Muscle of leg (tissue), 11 donors: ENCODE results near the gene KLHL7. TPM values are rescaled to one million over a fixed set of nuclear protein-coding genes. Genes with fewer than 3 reads are reported as not detected.
"Not testable (repeated sequence)": the region's sequence is repeated elsewhere in the genome, so short reads cannot be mapped to it uniquely, and the experiment has no call there.

Source experiments
- DNase-seq: peaks from one replicate; pipeline ENCODE4 v3.0.0; 2013
- H3K27ac ChIP-seq: one replicate; pipeline ENCODE4 v1.5.1; 2013; ENCODE audit warnings: mild to moderate bottlenecking, low read length, control low read depth
- H3K27me3 ChIP-seq: one replicate; pipeline ENCODE4 v1.6.1; 2013; ENCODE audit warnings: low read length; ENCODE audit not compliant: control insufficient read depth, insufficient read depth
- H3K36me3 ChIP-seq: one replicate; pipeline ENCODE4 v1.6.1; 2013; ENCODE audit warnings: low read length; ENCODE audit not compliant: control insufficient read depth, insufficient read depth
- H3K4me1 ChIP-seq: one replicate; pipeline ENCODE4 v1.6.1; 2013; ENCODE audit warnings: low read length; ENCODE audit not compliant: control insufficient read depth, insufficient read depth
- H3K4me3 ChIP-seq: one replicate; pipeline ENCODE4 v1.5.1; 2013; ENCODE audit warnings: low read length, control low read depth
- H3K9me3 ChIP-seq: replicated peaks from 2 replicates; pipeline ENCODE4 v1.6.1; 2013; ENCODE audit warnings: low read depth, low read length; ENCODE audit not compliant: control insufficient read depth
- WGBS: methylation state at CpG from one replicate; pipeline ENCODE4 v1.1.5; 2013; ENCODE audit warnings: missing lambda C conversion rate; ENCODE audit not compliant: insufficient coverage; 5-methylcytosine and 5-hydroxymethylcytosine counted together
- polyA plus RNA-seq, 8 donors: library from polyadenylated mRNA; unstranded; fragments of 120-200 nt; gene quantifications; one replicate each; pipeline versions ENCODE4 v1.2.1 to v1.2.3, GENCODE V29; 2013; ENCODE audit warnings: inconsistent platforms in 1 of 8, low replicate concordance in 1 of 8; ENCODE audit not compliant: insufficient read length in 8 of 8, insufficient read depth in 1 of 8
- total RNA-seq: library from RNA; stranded (reverse); fragments of 120-200 nt; gene quantifications from one replicate; pipeline ENCODE4 v1.2.4, GENCODE V29; 2013

KLHL7 gene
- total and polyA plus RNA-seq, 9 donors, result 17.6 to 29.6 (median 21.9) TPM

DNA sequence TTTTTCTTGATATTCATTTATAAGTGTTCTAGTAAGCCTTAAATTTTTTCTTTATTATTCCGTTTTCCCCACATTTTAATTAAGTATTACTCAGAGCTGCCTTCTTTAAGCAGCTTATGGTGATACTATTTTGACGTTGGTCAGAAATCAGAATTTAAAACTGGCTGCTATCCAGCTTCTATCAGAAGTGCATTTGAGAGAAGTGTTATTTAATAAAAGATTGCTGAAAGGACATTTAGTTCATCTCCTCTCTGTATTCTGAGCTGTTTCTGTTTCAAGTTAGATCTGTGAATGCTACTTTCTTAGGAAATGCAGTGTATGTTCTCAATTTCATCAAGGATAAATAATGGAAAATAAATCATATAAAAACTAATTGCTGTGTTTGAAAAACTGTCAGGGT lies 17.4 kb downstream of the KLHL7 start:
- no CpG with 5 or more reads among the region's 2 CpGs for WGBS
- no peak overlapping the region for H3K4me3 ChIP-seq
- no peaks in the 10 kb centered on the region for H3K27me3 ChIP-seq
- no peaks in the 10 kb centered on the region for H3K4me1 ChIP-seq
- peaks cover 17% of the 10 kb centered on the region for H3K36me3 ChIP-seq
- no peak for DNase-seq
- H3K9me3 ChIP-seq, result no peaks in the 10 kb centered on the region
- no peak overlapping the region for H3K27ac ChIP-seq

DNA sequence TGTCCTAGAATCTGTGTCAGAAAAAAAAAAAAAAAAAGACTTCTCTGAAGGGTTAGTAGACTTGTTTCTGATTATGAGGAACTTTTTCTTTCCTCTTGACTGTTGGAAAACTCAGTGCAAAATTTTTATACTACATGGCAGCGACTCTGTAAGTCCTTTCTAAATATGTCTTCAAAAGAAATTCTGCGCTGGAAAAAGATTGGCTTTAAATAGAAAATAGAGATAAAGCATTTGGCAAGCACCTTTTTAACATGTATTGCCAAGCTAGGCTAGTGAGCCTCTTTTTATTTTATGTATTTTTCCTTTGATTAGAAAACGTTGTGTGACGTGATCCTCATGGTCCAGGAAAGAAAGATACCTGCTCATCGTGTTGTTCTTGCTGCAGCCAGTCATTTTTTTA lies 17.9 kb downstream of the KLHL7 start:
- Histone ChIP-seq H3K27ac (no peak overlapping the region), H3K4me1 (no peaks in the 10 kb centered on the region), H3K27me3 (no peaks in the 10 kb centered on the region), H3K4me3 (no peak overlapping the region), H3K9me3 (no peaks in the 10 kb centered on the region), H3K36me3 (peaks cover 17% of the 10 kb centered on the region)
- WGBS, result no CpG with 5 or more reads among the region's 5 CpGs
- no peak for DNase-seq

DNA sequence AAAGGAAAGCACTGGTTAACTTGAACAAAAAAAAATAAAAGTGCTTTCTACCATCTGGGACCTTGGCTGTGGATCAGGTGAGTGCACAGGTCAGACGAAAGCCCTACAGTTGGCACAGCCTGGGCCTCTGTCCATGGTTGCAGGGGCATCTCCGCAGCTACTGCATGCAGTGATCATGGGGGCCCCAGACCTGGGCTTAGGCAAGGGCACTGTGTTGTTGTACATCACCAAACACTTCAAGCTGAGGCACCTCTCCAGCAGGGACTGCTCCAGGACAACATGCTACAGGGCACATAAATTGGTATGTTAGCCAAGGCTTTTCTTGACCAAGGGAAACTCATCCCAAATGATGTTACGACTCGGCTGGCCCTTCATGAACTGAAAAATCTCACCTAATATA lies 23.5 kb downstream of the KLHL7 start:
- Histone ChIP-seq H3K4me3 (no peak overlapping the region), H3K27ac (no peak overlapping the region), H3K27me3 (no peaks in the 10 kb centered on the region), H3K4me1 (no peaks in the 10 kb centered on the region), H3K9me3 (peaks cover 2% of the 10 kb centered on the region), H3K36me3 (peaks cover 26% of the 10 kb centered on the region)
- no peak for DNase-seq
- WGBS, result 90% methylated on average over 1 of the region's 4 CpGs

DNA sequence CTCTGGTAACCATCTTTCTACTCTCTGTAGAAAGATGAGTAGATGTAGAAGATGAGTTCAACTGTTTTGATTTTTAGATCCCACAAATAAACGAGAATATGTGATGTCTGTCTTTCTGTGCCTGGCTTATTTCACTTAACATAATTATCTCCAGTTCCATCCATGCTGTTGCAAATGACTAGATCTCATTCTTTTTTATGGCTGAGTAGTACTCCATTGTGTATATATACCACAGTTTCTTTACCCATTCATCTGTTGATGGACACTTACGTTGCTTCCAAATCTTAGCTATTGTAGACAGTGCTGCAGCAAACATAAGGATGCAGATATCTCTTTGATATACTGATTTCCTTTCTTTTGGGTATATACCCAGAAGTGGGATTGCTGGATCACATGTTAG lies 26.2 kb downstream of the KLHL7 start:
- no CpG with 5 or more reads among the region's 2 CpGs for WGBS
- H3K36me3 ChIP-seq, result peaks cover 19% of the 10 kb centered on the region
- H3K4me1 ChIP-seq, result not testable (repeated sequence)

DNA sequence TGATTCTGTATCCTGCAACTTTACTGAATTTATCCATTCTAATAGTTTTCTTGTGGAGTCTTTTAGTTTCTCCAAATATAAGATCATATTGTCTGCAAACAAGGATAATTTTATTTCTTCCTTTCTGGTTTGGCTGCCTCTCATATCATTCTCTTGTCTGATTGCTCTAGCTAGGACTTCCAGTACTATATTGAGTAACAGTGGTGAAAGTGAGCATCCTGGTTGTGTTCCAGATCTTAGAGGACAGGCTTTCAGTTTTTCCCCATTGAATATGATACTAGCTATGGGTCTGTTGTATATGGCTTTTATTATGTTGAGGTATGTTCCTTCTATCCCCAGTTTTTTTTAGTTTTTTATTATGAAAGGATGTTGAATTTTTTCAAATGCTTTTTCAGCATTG lies 28.2 kb downstream of the KLHL7 start:
- no peaks in the 10 kb centered on the region for H3K4me1 ChIP-seq
- H3K36me3 ChIP-seq, result peaks cover 6% of the 10 kb centered on the region
- DNase-seq, result no peak
- peaks cover 2% of the 10 kb centered on the region for H3K9me3 ChIP-seq
- H3K4me3 ChIP-seq, result no peak overlapping the region
- H3K27me3 ChIP-seq, result no peaks in the 10 kb centered on the region
- H3K27ac ChIP-seq, result no peak overlapping the region

More for the DNA sequence above, 26.2 kb downstream of the KLHL7 start:
- not testable (repeated sequence) for H3K4me3 ChIP-seq, H3K9me3 ChIP-seq, DNase-seq, H3K27ac ChIP-seq, H3K27me3 ChIP-seq

DNA sequence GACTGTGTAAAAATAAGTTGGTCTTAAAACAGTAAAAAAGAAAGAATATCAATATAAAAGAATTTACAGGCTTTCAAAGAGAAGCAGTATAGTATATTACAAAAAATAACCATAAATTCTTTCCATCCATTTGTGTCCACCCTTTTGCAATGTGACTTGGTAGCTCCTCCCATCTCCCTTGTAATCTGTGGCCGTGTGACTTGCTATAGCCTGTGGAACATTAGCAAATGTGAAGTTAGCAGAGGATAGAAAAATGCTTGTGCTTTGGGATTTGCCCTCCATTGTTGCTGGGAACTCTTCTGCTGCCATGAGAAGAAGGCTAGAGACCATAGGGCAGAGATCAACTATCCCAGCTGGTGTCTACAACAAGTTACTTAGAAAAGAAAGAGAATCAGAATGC lies 30.2 kb downstream of the KLHL7 start:
- no peaks in the 10 kb centered on the region for H3K27me3 ChIP-seq
- H3K4me1 ChIP-seq, result no peaks in the 10 kb centered on the region
- DNase-seq, result no peak
- WGBS, result no CpG with 5 or more reads among the region's 1 CpG
- H3K9me3 ChIP-seq, result peaks cover 2% of the 10 kb centered on the region
- H3K4me3 ChIP-seq, result no peak overlapping the region
- H3K36me3 ChIP-seq, result peaks cover 2% of the 10 kb centered on the region
- no peak overlapping the region for H3K27ac ChIP-seq

DNA sequence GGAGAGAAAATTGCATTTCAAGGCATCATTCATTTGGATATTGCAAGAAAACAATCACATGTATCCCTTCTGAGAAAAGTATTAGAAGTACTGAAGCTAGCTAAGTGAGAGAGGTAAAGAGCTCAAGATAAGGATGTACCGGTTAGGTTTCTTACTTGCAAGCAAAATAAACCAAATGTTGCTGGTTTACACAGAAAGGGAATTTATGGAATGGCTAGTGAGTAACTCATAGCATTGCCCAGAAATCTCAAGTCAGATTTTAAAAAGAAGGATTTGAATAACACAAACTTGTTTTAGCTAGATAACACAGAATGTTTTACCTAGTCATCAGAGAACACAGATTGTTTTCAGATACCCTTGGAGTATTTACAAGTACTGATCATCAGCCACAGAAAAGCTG lies 30.6 kb downstream of the KLHL7 start:
- Histone ChIP-seq H3K4me1 (no peaks in the 10 kb centered on the region), H3K36me3 (peaks cover 7% of the 10 kb centered on the region), H3K9me3 (peaks cover 2% of the 10 kb centered on the region), H3K27ac (no peak overlapping the region), H3K27me3 (no peaks in the 10 kb centered on the region), H3K4me3 (no peak overlapping the region)
- no peak for DNase-seq
- 71% methylated on average over 1 of the region's 1 CpG for WGBS

DNA sequence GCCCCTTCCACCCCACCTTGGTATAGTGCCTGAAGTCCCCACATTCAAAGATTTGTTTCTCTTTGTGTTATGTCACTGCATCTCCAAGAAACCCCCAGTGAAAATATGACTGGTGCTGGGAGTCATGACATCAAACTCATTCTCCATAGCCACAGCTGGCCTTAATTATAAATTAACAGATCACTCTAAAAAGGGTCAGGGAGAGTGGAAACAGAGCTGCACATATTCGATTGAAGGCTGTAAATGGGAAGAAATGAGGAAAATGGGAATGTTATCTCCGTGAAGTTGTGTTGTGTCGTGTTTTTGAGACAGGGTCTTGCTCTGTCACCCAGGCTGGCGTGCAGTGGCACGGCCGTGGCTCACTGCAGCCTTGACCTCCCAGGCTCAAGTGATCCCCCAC lies 52.1 kb downstream of the KLHL7 start:
- peaks cover 17% of the 10 kb centered on the region for H3K36me3 ChIP-seq
- 86% methylated on average over 1 of the region's 6 CpGs for WGBS
- H3K4me1 ChIP-seq, result no peaks in the 10 kb centered on the region

DNA sequence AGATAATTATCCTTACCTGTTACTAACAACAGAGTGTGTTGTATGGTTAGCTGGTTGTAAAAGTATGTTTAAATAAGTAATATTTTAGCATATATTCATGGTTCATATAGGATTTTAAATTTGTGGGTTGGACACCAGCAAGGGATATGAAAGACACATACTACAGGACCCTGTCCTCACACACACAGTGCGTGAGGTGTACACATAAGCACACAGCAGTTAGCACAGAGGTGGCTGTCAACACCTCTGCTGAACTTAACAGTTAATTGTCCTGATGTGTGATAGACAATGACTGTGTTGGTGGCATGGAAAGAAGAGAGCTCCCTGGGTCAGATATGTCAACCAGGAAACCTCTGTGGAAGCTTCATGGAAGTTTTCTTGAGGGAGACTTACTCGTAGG lies 53.0 kb downstream of the KLHL7 start:
- WGBS, result no CpG with 5 or more reads among the region's 2 CpGs
- no peaks in the 10 kb centered on the region for H3K4me1 ChIP-seq
- peaks cover 14% of the 10 kb centered on the region for H3K36me3 ChIP-seq
- H3K4me3 ChIP-seq, result no peak overlapping the region
- no peak overlapping the region for H3K27ac ChIP-seq
- H3K27me3 ChIP-seq, result no peaks in the 10 kb centered on the region
- H3K9me3 ChIP-seq, result no peaks in the 10 kb centered on the region
- DNase-seq, result no peak

More for the DNA sequence above, 52.1 kb downstream of the KLHL7 start:
- H3K9me3 ChIP-seq, result no peaks in the 10 kb centered on the region
- DNase-seq, result no peak
- no peak overlapping the region for H3K4me3 ChIP-seq
- H3K27me3 ChIP-seq, result no peaks in the 10 kb centered on the region
- H3K27ac ChIP-seq, result no peak overlapping the region

DNA sequence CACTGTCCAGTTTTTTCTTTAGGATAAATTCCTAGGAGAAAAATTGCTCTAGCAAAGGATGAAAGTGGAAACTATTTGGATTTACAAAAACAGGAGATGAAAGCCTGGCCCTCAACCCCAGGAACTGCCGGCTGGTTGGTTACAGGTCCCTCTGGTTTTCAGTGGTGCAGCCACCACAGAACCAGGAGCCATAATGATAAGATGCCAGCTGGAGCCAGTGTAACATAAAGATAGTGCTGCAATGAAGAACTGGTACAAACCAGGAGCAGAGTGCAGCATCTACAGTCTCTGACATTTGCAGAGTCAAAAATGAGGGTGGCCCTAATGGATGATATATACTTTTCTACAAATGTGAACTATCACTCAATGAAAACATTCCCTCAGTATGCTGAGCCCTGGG lies 55.9 kb downstream of the KLHL7 start:
- Histone ChIP-seq H3K4me1 (no peaks in the 10 kb centered on the region), H3K4me3 (no peak overlapping the region), H3K9me3 (no peaks in the 10 kb centered on the region), H3K27me3 (no peaks in the 10 kb centered on the region), H3K36me3 (peaks cover 3% of the 10 kb centered on the region), H3K27ac (no peak overlapping the region)
- 90% methylated on average over 1 of the region's 1 CpG for WGBS
- no peak for DNase-seq

DNA sequence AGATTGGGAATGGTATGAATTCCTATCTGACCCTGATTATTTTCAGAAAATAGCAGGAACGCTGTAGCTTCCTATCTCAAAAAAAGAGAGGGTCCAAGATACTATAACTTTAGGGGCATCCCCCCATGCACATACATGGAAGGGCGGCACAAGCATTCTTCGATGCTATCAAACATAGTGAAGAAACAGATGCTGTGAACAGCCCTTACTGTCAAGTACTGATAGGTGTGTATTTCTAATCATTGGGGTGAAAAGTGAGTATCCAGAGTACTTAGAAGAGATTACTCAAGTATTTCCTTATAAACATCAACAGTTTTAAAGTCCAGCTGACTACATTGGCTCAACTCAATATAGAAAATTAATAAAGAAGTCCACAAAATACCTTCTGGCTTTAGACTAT lies 59.3 kb downstream of the KLHL7 start:
- Histone ChIP-seq H3K4me3 (no peak overlapping the region), H3K9me3 (no peaks in the 10 kb centered on the region), H3K27me3 (no peaks in the 10 kb centered on the region), H3K27ac (no peak overlapping the region), H3K36me3 (peaks cover 2% of the 10 kb centered on the region), H3K4me1 (no peaks in the 10 kb centered on the region)
- no peak for DNase-seq
- WGBS, result no CpG with 5 or more reads among the region's 3 CpGs
